K562 (cell line): ENCODE data around the gene PRR5.

ENCODE experiments used
- BRCA1 ChIP-seq, 2 experiments: fragments of 450-650 bp in 1 of 2; sonication (generic) in 1 of 2; formaldehyde crosslinking in 1 of 2; IDR thresholded peaks; 2 replicates each; pipeline versions ENCODE4 v1.5.0 to v1.6.1; 2017 to 2020; ENCODE audit warnings: mild to moderate bottlenecking in 1 of 2, missing genetic modification reagents in 1 of 2
- EP300 ChIP-seq: IDR thresholded peaks from 2 replicates; pipeline ENCODE4 v1.6.1; 2012; ENCODE audit warnings: low read length, improper control_type of control experiment
- HDAC1 ChIP-seq, 2 experiments: fragments of 450-650 bp; IDR thresholded peaks; 2 replicates each; pipeline ENCODE4 v1.6.1; 2016 to 2017; ENCODE audit warnings: inconsistent platforms in 1 of 2, mild to moderate bottlenecking in 1 of 2, moderate library complexity in 1 of 2
- JUNB ChIP-seq: fragments of 450-650 bp; formaldehyde crosslinking; conservative IDR thresholded peaks from 2 replicates; pipeline ENCODE4 v1.4.0; 2020; ENCODE audit warnings: mild to moderate bottlenecking
- POLR2A ChIP-seq: fragments of 450-650 bp; conservative IDR thresholded peaks from 2 replicates; pipeline ENCODE4 v1.6.1; 2016
- PTRF ChIP-seq: fragments of 450-650 bp; IDR thresholded peaks from 2 replicates; pipeline ENCODE4 v1.6.1; 2016; ENCODE audit warnings: mild to moderate bottlenecking, missing genetic modification characterization, missing compliant biosample characterization
- ZNF449 ChIP-seq: fragments of 250-450 bp; sonication (Bioruptor Pico); IDR thresholded peaks from 2 replicates; pipeline ENCODE4 v1.8.0; 2022; ENCODE audit warnings: moderate library complexity, mild to moderate bottlenecking, inconsistent platforms
- TF ChIP-seq, protein P1 (sequence below): sonication (generic); formaldehyde crosslinking; IDR thresholded peaks from 2 replicates; pipeline ENCODE4 v1.9.0; 2022; ENCODE audit warnings: mild to moderate bottlenecking, missing genetic modification reagents
- TF ChIP-seq, protein P2 (sequence below): sonication (generic); formaldehyde crosslinking; IDR thresholded peaks from 2 replicates; pipeline ENCODE4 v1.8.1; 2023; ENCODE audit warnings: mild to moderate bottlenecking, missing genetic modification reagents
- TF ChIP-seq, protein P3 (sequence below), 3 experiments: IDR thresholded peaks in 2 of 3; conservative IDR thresholded peaks in 1 of 3; 2 replicates each; pipeline ENCODE4 v1.5.1; 2011 to 2012; ENCODE audit warnings: low read length in 3 of 3, mild to moderate bottlenecking in 3 of 3, control low read depth in 2 of 3, improper control_type of control experiment in 1 of 3, inconsistent platforms in 1 of 3, low read depth in 1 of 3, mixed read lengths in 1 of 3, moderate library complexity in 1 of 3; ENCODE audit not compliant: insufficient read depth in 2 of 3

- TF ChIP-seq BRCA1 (IDR thresholded peaks at IDR 0.05) = no peak
- TF ChIP-seq BRCA1 (CRISPR knock-in tag; IDR thresholded peaks at IDR 0.05) = no peak
- TF ChIP-seq, protein P1, sequence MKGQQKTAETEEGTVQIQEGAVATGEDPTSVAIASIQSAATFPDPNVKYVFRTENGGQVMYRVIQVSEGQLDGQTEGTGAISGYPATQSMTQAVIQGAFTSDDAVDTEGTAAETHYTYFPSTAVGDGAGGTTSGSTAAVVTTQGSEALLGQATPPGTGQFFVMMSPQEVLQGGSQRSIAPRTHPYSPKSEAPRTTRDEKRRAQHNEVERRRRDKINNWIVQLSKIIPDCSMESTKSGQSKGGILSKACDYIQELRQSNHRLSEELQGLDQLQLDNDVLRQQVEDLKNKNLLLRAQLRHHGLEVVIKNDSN = no peak
- TF ChIP-seq, protein P2, sequence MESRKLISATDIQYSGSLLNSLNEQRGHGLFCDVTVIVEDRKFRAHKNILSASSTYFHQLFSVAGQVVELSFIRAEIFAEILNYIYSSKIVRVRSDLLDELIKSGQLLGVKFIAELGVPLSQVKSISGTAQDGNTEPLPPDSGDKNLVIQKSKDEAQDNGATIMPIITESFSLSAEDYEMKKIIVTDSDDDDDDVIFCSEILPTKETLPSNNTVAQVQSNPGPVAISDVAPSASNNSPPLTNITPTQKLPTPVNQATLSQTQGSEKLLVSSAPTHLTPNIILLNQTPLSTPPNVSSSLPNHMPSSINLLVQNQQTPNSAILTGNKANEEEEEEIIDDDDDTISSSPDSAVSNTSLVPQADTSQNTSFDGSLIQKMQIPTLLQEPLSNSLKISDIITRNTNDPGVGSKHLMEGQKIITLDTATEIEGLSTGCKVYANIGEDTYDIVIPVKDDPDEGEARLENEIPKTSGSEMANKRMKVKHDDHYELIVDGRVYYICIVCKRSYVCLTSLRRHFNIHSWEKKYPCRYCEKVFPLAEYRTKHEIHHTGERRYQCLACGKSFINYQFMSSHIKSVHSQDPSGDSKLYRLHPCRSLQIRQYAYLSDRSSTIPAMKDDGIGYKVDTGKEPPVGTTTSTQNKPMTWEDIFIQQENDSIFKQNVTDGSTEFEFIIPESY = no peak
- TF ChIP-seq JUNB (CRISPR knock-in tag) = no peak
- TF ChIP-seq, protein P3, sequence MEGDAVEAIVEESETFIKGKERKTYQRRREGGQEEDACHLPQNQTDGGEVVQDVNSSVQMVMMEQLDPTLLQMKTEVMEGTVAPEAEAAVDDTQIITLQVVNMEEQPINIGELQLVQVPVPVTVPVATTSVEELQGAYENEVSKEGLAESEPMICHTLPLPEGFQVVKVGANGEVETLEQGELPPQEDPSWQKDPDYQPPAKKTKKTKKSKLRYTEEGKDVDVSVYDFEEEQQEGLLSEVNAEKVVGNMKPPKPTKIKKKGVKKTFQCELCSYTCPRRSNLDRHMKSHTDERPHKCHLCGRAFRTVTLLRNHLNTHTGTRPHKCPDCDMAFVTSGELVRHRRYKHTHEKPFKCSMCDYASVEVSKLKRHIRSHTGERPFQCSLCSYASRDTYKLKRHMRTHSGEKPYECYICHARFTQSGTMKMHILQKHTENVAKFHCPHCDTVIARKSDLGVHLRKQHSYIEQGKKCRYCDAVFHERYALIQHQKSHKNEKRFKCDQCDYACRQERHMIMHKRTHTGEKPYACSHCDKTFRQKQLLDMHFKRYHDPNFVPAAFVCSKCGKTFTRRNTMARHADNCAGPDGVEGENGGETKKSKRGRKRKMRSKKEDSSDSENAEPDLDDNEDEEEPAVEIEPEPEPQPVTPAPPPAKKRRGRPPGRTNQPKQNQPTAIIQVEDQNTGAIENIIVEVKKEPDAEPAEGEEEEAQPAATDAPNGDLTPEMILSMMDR (IDR thresholded peaks at IDR 0.05 in 2 of 3, conservative IDR thresholded peaks at IDR 0.05 in 1 of 3; ENCODE audit: insufficient read depth in 2 of 3, low read depth in 1 of 3, low read length in 3 of 3) = no peak
- no peak for TF ChIP-seq POLR2A
- no peak for TF ChIP-seq PTRF (tag)
- TF ChIP-seq HDAC1 (IDR thresholded peaks at IDR 0.05) = no peak
- TF ChIP-seq EP300 = no peak
- TF ChIP-seq ZNF449 = no peak
Observed at GRCh38 chr22:44706488-44706887, 4.5 kb downstream of the PRR5 start.
